Measurements from ENCODE around the gene LYSMD4.

LYSMD4 gene

DNA sequence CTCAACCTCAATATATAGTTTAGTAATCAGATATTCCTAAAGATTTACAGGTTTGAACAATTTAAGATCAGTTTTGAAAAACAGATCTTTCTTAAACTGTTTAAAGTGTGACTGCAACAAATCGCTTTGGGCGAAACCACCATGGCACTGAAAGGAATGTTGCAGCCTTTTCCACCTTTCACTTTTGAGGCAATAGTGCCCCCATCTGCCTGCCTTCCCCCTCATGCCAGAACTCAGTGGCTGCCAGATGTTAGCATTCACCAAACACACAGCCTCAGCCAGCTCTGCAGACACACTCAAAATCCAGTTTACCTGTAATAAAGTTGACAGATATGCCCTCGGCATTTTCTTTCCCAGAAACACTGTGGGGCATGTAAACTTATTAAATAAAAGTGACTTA lies 3.3 kb downstream of the LYSMD4 start:
- DNase-seq: no peak

DNA sequence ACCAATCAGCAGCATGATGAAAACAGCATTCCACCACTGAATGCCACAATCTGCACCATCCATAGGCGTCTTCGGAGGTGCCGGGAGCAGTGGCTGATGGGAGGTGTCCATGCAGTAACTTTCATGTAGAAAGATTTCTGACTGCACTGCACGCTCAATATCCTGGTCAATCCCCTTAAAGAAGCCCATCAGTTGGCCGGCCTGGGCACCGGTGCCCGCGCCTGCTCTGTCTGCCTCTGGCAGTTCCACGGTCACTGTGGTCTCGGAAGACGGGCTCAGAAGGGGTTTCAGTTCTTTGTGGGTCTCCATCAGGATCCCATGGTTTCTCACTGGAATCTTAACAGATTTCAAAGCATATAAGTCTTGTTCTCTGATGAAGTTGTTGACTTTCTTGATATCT lies 3.9 kb downstream of the LYSMD4 start:
- DNase-seq: no peak

DNA sequence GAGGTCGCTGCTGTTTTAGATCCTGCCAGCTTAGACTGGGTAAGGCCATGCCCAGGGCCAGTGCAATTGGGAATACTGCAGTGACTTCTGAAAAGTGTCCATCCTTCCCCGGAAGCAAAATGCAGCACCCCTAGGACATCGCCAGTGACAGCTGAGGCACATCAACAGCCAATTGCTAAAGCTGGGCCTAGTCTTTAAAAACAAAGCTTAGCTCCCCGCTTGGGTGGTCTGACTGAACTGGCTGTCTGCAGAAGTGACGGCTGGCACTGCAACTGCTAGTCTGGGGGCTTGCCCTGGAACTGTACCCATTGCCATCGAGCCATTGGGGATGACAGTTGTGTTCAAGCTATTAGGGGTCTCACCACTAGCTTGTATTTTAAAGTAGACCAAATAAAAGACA lies 4.3 kb downstream of the LYSMD4 start:
- no peak for DNase-seq

DNA sequence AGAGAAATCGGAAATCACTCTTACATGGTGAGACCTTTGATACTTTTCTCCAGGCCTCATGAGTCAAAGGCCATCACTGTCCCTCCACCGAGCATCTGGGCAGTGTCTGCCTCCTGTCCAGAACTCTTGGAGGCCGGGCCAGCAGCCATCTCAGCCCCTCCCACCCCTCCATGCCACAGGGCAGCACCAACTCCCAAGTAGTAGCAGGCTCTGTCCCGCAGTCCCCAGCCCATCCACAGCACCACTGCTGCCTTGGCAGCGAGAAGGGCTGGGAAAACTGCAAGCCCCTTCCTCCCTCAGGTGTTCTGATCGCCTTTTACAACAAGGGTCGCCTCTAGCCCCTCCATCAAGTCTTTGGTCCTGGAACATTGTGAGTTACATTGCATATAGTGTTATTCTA lies 5.5 kb downstream of the LYSMD4 start:
- DNase-seq: no peak

DNA sequence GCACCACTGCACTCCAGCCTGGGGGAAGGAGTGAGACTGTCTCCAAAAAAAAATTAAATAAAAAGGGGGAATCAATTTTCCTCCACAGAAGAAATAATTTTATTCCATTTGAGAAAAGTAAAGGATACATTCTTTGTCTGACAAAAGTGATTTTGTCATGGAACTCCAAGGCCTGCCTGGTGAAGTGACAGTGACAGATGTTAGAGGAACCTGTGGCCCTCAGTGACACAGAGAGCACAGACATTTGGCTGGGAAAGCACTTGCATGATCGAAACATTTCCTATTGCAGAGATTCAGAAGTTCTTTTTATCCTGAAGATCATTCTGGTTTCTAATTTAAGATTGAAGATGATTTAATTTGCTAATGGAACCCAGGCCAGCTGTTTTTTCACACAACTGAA lies 5.9 kb downstream of the LYSMD4 start:
- DNase-seq: no peak

DNA sequence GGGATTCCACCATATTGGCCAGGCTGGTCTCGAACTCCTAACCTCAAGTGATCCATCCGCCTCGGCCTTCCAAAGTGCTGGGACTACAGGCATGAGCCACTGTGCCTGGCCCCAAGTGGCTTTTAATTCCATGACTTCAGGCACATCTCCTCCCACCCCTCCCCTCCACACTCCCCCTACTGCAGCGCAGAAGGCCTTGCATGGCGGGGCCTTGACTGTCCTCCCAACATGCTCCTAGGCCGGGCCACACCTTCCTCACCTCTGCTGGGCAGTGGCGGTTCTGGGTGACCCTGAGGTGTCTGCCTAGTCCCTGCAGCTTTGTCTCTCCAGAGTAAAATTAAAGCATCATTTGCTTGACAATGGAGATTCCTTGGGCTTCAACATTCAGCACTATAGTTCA lies 6.9 kb downstream of the LYSMD4 start:
- DNase-seq: no peak

DNA sequence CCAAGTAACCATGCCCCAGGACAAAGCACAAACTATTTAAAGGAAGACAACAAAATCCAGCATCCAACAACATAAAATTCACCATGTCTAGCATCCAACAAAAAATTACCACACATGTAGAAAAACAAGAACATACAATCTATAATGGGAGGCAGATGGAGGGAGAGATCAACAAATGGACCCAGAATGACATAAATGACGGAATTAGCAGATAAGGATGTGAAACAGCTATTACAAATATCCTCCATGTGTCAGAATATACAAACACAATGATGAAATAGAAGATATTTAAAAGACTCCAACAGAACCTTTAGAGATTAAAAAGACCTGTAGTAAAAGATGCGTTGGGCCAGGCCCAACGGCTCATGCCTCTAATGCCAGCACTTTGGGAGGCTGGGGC lies 10.8 kb downstream of the LYSMD4 start:
- DNase-seq: no peak

DNA sequence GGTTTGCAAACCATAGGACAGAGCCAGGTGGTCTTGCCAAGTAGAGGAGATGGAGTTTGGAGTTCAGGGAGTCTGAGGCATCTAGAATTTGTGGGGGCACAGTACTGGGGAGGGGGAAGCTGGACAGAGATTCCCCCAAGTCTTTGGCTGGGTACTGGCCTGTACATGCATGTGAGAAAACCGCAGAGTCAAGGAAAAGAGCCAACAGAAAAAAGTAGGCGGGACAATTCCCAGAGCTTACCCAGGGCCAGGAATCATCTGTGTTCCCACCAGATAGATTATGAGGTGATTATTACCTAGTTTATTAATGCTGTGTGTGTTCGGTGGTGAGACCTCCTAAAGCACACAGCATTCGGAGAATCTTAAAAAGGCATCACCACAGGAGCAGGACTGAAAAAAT lies 11.3 kb downstream of the LYSMD4 start:
- no peak for DNase-seq

DNA sequence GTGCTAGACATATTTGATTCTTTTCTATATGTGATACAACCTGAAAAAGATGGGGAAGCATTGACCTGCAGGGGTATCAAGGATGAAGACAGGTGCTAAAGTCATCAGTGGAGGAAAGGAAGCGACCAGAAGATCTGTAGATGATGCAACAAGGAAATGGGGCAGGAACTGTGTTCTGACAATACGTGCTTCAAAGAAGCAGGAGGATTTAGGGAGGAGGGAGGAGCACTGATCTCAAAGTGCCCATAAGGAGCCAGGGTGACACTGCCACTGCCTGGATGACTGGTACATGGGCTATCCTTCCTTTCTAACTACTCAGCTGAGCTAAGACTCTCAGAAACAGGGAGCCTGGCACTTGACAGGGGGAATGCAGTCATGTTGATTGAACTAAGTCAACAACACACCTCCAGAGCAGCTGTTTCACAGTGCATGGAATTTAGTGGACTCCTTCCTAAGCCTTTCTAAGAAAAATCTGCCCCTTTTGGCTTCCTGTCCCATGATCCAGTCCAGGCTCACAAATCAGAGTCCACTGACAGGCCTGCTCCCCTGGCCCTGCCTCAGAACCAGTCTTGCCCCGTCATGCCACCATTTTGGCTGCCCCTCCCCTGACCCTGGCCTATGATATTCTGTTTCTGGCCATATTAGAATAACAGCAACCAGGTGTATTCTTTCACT lies 12.0 kb downstream of the LYSMD4 start:
- DNase-seq: no peak

DNA sequence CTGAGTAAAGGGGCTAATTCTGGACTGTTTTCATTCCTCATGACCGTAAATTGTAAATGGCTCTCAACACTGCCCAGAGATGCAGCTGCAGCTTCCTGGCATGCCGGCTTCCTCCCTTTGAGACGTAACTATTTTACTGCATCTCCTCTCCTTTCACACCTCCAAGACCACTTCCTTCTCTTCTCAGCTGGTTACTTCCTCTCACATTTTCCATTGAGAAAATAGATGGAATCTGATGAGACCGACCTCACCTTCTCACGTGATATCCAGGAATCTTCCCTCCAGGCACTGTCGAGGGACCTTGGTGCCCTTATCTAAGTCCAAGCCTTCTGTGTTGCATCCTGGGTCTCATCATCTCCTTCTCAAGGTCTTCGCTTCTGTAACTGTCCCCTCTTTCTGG lies 12.7 kb downstream of the LYSMD4 start:
- no peak for DNase-seq

DNA sequence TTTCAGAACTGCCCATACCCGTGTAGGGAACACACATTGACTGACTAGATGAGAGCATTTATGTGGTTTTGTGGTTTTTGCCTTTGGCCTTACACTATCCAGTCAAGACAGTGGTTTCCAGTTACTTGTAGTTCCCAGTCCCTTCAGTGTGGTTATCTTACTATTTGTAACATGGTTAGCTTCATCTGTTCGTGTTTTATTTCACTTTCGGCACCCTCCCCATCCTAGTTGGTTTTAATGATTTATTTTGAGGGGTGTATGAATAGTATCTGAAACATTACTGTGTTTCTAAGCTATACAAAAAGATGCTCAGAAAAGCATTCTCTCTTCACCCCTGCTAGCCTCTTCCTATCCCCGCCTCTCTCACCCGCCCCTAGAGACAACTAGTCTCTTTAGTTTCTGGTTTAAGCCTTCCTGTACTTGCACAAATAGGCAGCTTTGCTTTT lies 14.1 kb downstream of the LYSMD4 start:
- DNase-seq: no peak

DNA sequence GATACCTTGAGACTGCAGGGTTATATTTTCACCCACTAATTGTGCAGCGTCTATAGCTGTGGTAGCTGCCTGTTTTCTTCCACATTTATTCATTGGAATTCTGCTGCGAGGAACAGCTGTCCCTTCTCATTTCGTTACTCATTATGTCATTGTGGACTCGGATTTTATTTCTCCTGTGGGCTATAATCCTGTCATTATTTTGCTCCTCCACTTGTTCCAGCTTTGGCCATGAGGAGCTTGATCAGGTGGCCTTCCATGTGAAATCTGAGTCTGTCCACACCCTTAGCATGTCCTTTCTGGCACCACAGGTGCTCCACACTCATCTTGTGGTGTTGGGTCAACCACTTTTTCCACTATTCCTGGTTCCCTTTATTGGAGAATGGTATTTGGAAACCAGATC lies 14.8 kb downstream of the LYSMD4 start:
- no peak for DNase-seq

DNA sequence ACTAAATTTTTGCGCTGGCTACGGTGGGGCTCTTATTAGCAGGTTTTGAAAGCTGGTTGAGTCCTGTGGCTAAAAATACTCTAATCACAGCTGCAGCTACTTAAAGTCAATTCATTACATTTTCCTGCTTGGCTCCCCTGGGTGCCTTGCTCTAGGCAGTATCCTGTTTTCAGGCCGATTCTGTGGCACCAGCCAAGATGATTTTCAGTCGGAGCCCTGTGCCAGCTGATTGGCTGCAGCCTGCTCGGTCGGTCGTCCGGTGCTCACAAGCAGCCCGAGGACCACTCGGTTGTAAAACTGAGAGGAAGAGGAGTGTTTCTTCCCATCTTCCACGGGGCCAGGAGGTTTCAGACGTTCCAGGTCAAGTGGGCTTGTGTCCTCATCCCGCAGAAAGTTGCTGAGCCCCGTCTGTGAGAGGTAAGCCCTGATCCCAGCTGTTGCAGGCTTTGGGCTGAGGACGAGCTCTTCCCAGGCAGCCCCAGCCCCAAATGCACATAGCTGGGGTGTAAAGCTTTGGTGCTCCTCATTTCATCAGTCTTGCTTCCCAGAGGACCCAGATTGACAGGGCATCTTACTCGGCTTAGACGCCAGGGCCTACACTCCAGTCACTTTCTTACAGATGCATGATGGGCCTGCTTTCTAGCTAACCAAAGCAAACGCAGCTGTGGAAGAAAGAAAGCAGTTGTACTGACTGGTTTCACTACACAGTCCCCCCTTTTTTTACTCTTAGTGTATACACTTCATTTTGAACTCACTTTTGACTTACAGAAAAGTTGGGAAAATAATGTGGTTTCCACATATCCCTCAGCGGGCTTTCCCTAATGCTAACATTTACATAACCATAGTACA lies 15.9 kb downstream of the LYSMD4 start:
- no peak for DNase-seq

DNA sequence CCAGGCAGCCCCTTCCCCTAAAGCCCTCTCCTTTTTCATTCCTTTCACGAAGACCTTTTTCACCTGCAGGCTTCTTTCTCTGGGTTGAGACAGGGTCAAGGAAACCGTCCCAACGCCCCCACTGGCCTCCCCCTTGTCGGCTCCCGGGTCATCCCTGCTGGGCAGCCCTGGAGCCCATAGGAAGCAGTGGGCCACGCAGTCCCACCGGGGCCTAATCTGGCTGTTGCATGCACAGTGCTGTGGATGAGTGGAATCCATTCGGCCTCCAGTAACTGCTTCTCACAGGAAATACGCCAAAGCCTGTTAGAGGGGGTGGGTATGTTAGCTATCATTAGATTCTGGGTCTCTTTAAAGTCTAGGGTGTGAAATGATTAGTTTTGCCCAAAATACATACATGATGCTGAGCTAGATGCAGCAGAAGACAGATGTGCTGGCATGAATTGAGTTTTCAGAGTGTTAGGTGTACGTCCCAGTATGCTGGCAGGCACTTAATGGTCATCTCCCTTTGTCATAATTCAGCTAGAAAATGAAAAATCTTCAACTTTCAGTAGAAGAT lies 16.6 kb downstream of the LYSMD4 start:
- no peak for DNase-seq

DNA sequence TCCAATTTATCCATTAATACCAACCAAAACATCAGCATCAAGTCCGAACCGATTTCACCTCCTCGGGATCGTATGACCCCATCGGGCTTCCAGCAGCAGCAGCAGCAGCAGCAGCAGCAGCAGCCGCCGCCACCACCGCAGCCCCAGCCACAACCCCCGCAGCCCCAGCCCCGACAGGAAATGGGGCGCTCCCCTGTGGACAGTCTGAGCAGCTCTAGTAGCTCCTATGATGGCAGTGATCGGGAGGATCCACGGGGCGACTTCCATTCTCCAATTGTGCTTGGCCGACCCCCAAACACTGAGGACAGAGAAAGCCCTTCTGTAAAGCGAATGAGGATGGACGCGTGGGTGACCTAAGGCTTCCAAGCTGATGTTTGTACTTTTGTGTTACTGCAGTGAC lies 20.8 kb downstream of the LYSMD4 start:
- no peak for DNase-seq

DNA sequence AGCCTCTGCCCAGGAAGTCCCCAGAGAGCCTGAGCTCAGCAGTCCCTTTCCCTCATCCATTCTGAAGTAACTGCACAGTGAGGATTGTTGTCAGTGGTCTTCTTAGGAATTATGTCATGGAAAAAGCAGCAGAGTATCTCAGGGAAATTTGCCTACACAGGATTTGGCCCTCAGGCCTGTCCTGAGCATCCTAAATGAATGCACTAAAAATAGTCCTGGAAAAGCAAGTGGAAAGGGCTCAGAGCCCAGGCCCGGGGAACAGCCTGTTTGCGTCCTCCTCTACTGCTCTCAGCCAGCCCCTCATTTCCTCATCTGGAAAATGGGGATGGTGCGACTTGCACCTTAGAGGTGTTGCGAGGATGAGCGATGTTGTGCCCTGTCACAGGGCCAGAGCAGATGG lies 21.6 kb downstream of the LYSMD4 start:
- no peak for DNase-seq

DNA sequence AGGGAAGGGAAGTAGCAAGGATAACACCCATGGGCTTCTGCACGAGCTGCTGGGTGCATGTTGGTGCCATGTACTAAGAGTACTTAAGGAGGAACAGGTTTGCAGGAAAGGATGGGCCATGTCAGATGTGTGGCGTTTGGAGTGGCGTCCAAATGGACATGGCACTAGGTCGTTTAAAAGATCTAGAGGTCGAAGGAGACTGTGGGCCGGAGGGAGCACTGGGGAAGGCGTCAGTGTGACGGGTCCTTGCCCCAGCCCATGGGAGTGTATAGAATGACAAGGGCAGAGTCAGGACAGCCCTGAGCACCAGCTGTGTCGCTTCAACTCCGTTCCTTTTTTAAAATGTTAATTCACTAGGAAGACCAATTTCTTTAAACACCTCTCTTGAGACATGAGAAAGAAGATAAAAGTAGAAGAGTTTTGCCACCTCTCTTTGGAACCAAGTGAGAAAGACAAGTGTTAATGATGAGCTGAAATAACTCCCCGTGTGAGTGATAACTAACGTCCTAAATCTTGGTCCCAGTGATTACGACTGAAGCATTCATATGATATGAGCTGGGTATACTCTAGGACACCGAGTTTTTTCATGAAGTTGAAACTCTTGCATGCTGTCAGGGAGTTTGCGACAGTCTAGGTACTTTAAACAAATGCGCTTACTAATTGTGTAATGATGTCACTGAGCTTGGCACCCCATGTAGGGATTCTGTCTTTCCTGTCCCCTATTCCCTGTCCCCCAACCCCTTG lies 23.8 kb downstream of the LYSMD4 start:
- DNase-seq: no peak

DNA sequence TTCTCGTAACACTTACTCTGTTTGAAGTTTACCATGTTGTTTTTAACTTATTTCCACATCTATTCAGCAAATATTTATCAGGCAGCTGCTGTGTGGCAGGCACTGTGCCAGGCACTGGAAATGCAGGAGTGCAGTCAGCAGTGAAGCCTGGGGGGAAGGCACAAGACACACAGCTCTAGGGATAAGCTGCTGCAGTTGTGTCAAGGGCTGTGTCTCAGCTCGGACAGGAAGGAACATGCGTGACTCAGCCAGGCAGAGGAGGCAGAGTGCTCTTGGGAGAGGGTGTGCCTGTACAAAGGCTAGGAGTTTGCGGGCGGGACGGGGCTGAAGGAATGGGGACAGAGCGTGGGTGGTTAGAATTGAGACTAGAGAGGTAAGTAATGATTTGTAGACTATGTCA lies 24.7 kb downstream of the LYSMD4 start:
- no peak for DNase-seq

DNA sequence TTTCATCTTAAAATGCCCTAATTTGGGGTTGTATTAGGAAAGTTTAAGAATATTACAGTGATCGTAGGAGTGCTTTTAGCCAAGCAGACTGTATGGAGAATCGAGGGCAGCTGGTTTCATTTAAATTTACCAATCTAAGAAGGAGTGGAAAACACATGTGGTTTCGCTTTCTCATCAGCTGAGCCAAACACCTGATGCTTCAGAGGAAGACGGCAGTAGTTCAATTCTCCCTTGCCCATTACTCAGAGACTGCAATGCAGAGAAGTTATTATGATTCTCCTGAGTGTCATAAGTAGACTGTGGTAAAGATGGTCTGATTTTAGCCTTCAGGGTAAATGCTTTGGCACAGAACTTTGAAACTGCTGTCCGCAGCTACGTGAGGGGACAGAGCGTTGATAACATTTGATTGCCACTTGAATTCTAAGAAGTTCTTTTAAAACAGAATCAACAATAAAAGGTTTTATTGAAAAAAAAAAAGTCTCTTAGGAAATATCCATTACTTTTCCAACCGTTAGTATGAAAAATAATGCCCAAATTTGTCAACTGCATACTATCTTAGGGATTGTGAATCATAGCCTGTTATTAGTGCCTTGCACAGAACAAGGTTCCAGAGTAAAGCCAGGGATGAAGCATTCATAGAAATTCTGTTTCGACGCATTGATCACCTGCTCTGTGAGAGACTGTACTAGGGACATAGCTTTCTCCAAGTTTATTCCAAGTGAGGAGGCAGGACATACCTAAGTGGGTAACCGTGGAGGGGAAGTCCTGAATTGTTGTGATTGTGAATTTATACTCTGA lies 25.6 kb downstream of the LYSMD4 start:
- DNase-seq: no peak

DNA sequence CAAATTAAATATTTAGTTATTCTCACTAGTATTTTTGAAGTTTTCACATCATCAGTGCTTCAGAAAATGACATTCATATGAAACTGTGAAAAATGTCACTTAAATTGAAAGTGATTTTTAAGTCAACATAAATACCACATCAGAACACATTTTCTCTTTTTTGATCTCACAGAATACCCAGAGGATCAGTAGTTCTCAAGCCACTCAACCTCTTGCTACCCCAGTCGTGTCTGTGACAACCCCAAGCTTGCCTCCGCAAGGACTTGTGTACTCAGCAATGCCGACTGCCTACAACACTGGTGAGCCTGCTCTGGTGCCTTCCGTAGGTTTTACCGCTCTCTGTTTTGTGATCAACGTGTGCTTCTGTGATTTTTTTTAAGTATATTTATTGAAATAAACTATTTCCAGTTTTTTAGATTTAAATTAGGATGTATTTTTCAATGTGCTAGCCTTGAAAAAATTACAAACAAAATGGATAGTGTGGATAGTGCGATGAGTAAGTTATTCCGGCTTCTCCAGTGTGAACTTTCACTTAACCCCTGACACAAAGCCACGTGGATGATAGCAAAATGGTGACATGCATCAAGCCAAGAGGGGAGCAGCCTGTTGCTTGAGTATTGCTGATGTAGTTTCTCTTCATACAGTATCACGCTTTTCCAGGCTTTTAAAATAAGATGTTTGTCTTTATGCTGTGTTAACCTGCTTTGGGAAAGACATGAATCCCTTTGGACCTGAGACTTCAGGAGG lies 26.5 kb downstream of the LYSMD4 start:
- no peak for DNase-seq

DNA sequence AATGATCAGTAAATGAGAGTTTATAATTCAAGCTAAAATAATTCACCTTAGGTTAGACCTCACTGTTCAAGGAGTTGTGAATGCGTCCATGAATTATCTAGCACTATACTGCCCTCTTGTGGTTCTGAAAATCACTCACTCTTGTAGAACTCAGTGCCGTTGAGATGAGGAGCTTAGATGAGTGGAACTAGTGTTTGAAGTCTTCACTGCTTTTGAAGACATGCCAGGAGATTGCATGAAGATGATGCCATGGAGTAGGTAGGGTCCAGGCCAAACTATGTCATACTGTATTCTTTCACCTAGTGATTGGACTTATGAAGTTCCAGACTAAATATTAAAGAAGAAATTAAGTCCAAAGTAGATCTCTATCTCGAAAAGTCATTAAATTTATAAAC lies 28.8 kb downstream of the LYSMD4 start:
- no peak for DNase-seq
